ENCODE measurements around the gene UBR4.

Gene UBR4

GRCh38 chr1:19073311-19074186 lies 136.5 kb downstream of the UBR4 start:
- peak overlapping the region; percentile 100 for H3K27ac ChIP-seq
- TF ChIP-seq, protein P1, sequence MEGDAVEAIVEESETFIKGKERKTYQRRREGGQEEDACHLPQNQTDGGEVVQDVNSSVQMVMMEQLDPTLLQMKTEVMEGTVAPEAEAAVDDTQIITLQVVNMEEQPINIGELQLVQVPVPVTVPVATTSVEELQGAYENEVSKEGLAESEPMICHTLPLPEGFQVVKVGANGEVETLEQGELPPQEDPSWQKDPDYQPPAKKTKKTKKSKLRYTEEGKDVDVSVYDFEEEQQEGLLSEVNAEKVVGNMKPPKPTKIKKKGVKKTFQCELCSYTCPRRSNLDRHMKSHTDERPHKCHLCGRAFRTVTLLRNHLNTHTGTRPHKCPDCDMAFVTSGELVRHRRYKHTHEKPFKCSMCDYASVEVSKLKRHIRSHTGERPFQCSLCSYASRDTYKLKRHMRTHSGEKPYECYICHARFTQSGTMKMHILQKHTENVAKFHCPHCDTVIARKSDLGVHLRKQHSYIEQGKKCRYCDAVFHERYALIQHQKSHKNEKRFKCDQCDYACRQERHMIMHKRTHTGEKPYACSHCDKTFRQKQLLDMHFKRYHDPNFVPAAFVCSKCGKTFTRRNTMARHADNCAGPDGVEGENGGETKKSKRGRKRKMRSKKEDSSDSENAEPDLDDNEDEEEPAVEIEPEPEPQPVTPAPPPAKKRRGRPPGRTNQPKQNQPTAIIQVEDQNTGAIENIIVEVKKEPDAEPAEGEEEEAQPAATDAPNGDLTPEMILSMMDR (conservative IDR thresholded peaks at IDR 0.05): no peak

DNA sequence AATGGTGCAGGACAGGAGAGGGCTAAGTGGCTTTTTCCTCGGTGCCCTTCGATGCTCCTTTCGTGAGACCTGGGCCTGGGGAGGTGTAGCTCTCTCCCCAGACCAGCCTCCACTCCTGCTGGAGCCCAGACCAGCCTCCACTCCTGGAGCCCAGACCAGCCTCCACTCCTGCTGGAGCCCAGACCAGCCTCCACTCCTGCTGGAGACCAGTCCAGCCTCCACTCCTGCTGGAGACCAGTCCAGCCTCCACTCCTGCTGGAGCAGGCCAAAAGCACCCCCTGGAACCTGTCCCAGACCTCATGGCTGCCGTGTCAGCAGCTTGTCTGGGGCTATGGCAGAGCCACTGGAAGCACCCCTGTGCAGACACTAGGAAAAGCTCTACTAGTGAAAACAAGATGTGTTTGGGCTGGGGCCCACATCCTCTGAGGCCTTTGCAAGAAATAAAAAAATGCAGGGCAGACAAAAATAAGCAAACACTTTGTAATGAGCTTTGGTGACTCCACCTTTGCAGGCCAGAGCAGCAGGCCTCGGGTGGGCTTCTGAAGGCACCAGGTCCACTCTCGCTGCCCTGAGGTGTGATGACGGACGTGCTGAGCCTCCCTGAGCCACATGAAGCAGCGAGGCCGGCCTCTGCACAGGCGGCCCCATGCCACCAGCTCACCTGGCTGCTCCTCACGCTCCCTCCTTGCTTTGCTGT lies 137.6 kb downstream of the UBR4 start:
- peak overlapping the region; percentile 100 for H3K27ac ChIP-seq
- TF ChIP-seq, protein P1 (conservative IDR thresholded peaks at IDR 0.05): no peak

- peak overlapping the region; percentile 100; the same call in 1 of the 2 replicates for H3K27ac ChIP-seq
- TF ChIP-seq, protein P1 (conservative IDR thresholded peaks at IDR 0.05): no peak
These were observed 138.3 kb downstream of the UBR4 start for GRCh38 chr1:19071674-19072281.

- TF ChIP-seq, protein P1 (conservative IDR thresholded peaks at IDR 0.05): no peak
- H3K27ac ChIP-seq: peak overlapping the region; percentile 100; the same call in 1 of the 2 replicates
These were observed 139.0 kb downstream of the UBR4 start for GRCh38 chr1:19070891-19071621.

GRCh38 chr1:19070197-19070651 lies 139.8 kb downstream of the UBR4 start:
- TF ChIP-seq, protein P1 (conservative IDR thresholded peaks at IDR 0.05): no peak
- peak overlapping the region; percentile 92 for H3K27ac ChIP-seq

DNA sequence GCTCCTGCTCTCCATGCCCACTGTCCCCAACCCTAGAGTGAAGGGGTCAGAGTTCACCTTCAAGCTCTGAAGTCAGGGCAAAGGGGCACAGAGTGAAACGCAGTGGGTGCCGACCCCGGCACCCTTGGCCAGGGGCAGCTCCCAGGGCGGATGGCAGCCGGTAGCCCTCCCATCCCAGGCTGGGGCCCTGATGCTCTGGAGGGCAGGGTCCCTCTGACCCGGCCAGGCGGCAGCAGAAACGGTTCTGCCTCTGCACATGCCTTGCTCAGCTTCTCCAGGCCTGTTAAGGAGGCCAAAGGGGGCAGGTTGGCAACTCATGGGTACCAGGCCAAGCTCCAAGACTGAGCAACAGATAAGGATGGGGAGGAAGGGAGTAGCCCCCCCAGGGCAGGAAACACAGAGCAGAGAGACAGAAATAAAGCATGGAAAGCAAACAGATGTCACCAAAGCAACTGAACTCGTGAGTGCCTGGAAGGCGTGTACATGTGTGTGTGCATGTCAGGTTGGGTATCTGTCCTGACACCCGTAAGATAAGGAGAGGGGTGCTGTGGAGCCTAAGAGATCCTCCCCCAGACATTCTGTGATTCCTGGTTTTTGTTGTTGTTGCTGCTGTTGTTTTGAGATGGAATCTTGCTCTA lies 141.3 kb downstream of the UBR4 start:
- TF ChIP-seq, protein P1 (conservative IDR thresholded peaks at IDR 0.05): no peak
- H3K27ac ChIP-seq: peak overlapping the region; percentile 92

Measured in VCaP (cell line).